Left colon (tissue), 2 donors: ENCODE measurements around the gene MAPKAPK3. TPM values are rescaled to one million over a fixed set of nuclear protein-coding genes. Genes with fewer than 3 reads are reported as not detected.

Experiments
- ATAC-seq: fragments of 200-7000 bp; cut with Tn5 transposase; one replicate; pipeline ENCODE4 v1.9.1; 2020; ENCODE audit warnings: mild to moderate bottlenecking, moderate library complexity
- DNase-seq, 2 donors: peaks; one replicate each; pipeline ENCODE4 v3.0.0-alpha.2; 2020
- intact Hi-C, 2 donors: fragments of 100-400 bp; cut with DNase I in 1 of 2; cut with micrococcal nuclease in 1 of 2; formaldehyde crosslinking; loops; one replicate each; pipeline versions ENCODE4 v1.11.2 to v1.14.0; 2022; cut with DNase I, micrococcal nuclease
- long read RNA-seq: library from polyadenylated mRNA; unstranded; transcript quantifications from one replicate; pipeline ENCODE4 v2.0.0, GENCODE V29; 2021
- total RNA-seq, 2 donors: library from RNA; stranded (reverse); fragmentation: NEBNext Ultra II Directional; extraction: Animal tissue kit (Norgen Biotek cat#: 25700); gene quantifications; one replicate each; pipeline ENCODE4 v1.2.1, GENCODE V29; 2021
- donor health status: DM: no; HTN: no; CAD: no.
- donor health status: DM: yes; HTN: yes; CAD: no.

MAPKAPK3 gene
- 10 to 100 TPM; 31.7 to 33.6 TPM for total RNA-seq
- long read RNA-seq, transcript MAPKAPK3-201 (11 exons, 2,500 nt) = major isoform, 25 of 73 reads
- long read RNA-seq, transcript MAPKAPK3-208 (11 exons, 2,563 nt) = minor isoform, 9 of 73 reads
- long read RNA-seq, partial matches to known transcripts = 29 of 73 reads
- long read RNA-seq, other reads (novel, unspliced or antisense) = 10 of 73 reads

DNA sequence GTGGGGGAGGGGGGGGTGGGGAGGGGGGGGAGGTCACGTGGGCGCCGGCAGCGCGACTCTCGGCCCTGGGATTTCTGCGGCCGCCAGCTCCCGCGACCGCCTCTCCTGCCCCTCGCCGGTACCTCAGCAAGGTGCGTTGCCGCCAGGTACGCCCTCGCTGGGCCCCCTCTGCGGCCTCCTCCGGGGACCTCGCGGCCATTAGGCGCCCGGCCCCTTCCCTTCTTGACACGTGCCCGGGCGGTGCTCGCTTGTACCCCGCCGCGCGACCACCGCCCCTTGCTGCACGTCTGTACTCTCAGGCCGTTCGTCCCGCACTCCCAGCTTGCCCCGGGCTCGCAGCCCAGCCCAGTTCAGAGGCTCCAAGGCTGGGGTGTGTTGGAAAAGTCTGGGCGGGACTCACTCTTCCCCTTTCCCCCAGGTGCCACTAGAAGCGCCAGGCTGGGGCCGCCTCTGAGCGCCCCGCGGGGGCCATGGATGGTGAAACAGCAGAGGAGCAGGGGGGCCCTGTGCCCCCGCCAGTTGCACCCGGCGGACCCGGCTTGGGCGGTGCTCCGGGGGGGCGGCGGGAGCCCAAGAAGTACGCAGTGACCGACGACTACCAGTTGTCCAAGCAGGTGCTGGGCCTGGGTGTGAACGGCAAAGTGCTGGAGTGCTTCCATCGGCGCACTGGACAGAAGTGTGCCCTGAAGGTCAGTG lies at the start of gene MAPKAPK3:
TSS of gene MAPKAPK3 (plus strand) at position 56 of the 696 bp plus-strand sequence. CDS start at position 471, 415 bp downstream.
- intact Hi-C loops = loop anchor here in 1 of 2 donors (5.0 kb wide), 1 partner anchor 770 kb away; the partner anchor contains the start of gene MANF

DNA sequence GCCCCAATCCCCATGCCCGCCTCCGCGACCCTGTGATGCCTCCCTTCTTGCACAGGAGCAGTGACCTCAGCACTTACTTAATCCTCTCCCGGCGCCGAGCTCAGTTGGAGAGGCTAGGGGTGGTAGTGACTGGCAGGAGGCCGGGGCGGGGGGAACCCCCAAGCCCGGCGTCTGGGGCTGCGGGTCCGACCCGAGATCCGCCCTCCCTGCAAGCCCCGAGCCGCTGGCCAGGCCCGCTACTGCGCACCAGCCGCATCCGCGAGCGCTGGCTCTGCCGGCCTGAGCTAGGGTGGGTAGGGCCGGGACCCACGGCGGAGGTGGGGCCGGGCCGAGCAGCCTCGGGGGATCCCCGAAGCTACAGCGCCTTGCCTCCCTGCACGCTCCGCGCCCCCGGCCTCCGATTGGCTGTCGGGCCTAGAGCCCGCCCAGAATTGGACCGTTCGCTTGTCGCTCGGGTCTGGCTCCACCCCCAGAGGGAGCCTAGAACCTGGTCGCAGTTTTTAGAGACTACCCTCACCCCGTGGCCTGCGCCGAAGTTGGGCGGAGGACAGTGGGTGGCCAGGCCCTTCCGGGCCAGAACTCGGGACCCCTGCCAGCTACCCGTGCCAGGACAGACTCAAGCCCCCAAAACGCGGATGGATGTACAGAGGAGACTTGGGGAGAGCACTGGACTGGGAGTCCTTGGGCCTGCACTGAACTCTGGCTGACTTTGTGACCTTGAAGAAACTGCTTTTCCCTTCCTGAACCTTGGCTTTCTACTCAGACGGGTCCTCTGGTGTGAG lies 49.4 kb upstream of the MAPKAPK3 start, which contains the start of gene C3orf18:
TSS of gene C3orf18 (minus strand) at position 362 of the 782 bp plus-strand sequence. CDS start 2,048 bp downstream, outside the sequence.
- ATAC-seq (peak; percentile 62), DNase-seq (peak; percentile 93 to 94)
- intact Hi-C loops = no loop called here

More for the DNA sequence above, at the start of gene MAPKAPK3:
- DNase-seq (peak; percentile 61 to 73), ATAC-seq (peak; percentile 63)

DNA sequence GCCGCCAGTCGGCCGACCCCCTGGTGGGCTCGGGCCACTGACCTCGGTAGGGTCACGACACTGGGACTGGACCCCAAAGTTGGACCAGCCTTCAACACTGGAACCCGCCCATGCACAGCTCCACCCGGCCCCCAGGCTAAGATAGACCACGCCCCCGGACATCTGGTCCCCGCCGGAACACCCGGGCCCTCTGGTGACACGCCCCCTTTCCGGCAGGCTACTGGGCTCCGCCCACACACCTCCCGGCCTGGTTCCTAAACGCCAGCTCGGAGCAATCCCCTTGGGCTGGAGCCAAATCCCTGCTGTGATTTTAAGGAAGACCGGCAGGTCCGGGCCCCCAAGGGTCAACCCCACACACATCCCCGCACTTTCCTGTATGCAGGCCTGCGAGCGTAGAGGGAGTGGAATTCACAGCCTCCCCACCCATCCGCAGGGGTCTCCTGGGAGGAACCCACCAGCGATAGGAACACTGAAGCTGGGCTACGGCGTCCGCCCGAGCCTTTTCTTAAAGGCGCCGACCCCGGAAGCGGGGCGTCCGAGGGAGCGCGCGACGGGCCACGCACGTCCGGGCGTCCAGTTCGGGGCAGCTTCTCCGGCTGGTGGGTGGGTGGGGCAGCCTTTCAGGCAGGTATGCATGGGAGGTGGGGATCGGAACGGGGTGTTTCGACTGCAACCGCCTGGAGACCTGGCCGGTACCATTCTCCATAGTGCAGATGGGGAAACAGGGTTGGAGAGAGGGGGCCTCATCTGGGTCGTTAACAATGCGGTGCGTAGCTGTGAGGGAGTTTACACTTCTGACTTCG lies 47.8 kb upstream of the MAPKAPK3 start, which contains the start of gene HEMK1:
TSS of gene HEMK1 (plus strand) at position 576 of the 803 bp plus-strand sequence. CDS start 1,583 bp downstream, outside the sequence.
- DNase-seq (peak; percentile 99), ATAC-seq (peak; percentile 84)
- intact Hi-C loops = no loop called here

DNA sequence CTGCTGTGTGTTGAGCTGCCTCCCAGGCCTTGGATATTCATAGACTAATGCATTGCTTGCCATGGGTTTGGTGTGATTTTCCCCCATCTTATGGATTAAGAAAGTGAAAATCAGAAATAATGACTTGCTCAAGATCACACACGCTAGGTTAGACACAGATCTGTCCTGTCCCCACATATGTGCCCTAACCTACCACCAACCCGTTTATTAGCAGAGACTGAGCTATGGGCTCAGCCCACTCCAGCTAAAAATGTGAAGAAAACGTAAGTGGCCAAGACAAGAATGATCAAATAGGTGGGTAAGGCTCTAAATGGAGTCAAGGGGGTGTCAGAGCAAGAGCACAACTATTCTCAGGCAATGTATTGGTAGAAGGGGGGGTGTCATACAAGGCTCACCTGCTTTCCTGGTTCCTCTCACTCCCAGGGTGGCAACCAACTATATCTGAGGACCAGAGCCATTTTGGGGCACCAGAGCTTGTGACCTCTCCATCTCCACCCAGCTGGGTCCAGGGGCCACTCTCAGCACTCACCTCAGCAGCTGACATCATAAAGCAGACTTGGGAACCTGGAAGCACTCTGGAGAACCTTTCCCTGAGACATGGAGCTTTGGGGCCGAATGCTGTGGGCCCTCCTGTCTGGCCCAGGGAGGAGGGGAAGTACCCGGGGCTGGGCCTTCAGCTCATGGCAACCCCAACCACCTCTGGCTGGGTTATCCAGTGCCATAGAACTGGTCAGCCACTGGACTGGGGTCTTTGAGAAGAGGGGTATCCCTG lies 46.3 kb upstream of the MAPKAPK3 start:
- no peak for ATAC-seq

DNA sequence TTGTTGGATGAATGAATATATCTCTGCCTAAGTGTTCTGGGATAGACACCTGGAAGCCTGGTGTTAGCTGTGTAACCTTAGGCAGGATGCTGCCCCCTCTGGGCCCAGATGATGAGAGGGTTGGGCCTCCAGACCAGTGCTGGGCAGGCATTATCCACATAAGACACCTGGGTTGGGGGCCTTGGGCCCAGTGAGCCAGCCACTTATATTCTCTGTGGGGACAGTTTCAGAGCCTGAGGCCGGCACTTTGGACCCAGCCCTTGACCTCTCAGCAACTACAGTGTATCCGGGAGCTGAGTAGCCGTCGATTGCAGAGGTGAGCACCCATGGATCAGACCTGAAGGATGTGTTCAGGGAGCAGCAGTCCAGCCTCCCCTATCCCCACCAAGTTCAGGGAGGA lies 45.5 kb upstream of the MAPKAPK3 start:
- intact Hi-C loops = loop anchor here in 1 of 2 donors (5.0 kb wide), 1 partner anchor 41 kb away; the partner anchor contains the start of gene CISH
- DNase-seq (no peak), ATAC-seq (no peak)

More for the DNA sequence above, 46.3 kb upstream of the MAPKAPK3 start:
- DNase-seq = no peak
- intact Hi-C loops = loop anchor here in 1 of 2 donors (5.0 kb wide), 1 partner anchor 42 kb away; the partner anchor contains the start of gene CISH

DNA sequence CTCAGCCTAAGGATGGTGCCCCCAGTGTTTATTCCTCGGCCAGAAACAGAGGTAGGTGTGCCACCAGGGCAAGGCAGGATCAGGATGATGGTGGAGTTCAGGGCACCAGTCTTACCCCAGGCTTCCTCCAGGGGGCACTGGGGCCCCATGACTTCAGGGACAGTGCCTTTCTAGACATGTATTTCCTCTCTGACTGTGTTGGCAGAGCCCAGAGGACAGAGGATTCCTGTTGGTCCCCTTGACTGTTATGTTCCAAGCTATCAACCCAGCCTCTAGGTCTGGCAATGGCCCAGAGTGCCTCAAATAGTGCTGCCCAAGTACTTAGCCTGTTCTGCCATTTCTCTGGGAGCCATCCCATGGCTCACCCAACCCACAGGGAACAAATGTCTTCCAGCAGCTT lies 44.8 kb upstream of the MAPKAPK3 start:
- peak; percentile 40 for ATAC-seq
- intact Hi-C loops = loop anchor here (2.0 to 5.0 kb wide), 2 partner anchors 40 to 43 kb away; partner anchors contain the start of gene CISH (in 1 of the 2)
- peak; percentile 66 to 79 for DNase-seq

DNA sequence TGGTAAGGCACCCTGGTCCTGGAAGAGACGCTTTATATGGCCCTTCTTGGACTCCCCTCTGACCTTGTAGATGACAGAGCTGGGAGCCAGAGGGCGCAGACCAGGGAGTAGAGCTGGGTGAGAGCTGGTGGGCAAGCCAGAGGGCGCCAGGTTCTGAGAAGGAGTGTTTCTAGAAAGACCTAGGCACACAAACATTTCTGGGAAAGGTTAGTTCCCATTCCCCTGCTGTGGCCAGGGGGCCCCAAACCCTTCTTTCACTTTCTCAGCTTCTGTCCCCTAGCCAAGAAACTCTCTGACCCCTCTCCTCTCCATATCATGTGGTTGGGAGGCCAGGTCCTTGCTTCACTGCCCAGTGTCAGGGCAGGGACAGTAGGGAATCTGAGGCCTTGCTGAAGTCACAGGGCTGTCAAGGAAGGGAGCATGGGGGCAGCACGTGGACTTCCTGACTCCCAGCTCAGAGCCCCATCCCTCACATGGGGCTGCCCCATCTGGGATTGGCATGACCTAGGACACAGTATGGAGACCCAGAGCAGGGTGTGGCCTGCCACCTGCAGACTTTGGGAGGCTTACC lies 44.1 kb upstream of the MAPKAPK3 start:
- DNase-seq = no peak
- ATAC-seq = no peak
- intact Hi-C loops = loop anchor here (2.0 to 5.0 kb wide), 2 partner anchors 39 to 42 kb away; partner anchors contain the start of gene CISH (in 1 of the 2)

DNA sequence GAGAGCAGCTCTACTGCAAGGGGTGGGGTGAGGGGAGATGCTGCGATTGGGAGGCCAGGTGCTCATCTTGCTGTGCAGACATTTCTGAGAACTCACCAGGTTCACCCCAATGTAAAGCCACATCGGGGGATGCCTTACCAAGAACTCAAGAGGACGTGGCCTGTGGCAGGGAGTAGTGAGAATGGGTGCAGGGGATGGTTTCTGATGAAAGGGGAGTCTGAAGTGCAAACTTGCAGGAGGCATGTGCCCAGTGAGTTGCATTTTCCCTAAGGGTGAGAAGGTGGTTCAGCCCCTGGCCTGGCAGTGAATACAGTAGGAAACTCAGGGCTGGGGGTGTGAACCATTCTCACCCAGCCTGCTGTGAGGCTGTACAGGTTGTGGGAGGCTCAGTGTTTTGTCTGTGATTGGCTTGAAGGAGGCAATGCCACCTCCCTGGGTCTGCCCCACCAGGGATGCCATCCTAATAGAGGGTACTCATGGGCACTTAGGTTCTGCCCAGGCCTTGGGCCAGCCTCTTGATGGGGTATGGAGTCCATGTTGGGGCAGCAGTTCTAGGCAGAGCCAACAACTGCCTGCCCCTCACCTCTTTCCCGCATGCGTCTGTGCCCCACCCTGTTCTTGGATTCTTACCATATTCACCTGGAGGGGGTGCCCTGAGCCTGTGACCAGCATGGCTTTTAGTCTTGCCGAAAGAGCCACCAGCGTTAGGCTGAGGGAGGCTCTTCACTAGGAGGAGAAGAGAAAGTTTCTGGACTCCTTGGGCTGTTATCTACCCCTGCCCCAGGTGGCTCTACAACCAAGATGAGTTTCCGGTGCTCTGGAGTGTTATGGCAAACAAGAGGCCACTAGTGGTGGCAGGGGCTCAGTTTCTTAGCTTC lies 43.1 kb upstream of the MAPKAPK3 start:
- intact Hi-C loops = loop anchor here (2.0 to 5.0 kb wide), 2 partner anchors 38 to 41 kb away; partner anchors contain the start of gene CISH (in 1 of the 2)
- DNase-seq = no peak
- ATAC-seq = no peak

DNA sequence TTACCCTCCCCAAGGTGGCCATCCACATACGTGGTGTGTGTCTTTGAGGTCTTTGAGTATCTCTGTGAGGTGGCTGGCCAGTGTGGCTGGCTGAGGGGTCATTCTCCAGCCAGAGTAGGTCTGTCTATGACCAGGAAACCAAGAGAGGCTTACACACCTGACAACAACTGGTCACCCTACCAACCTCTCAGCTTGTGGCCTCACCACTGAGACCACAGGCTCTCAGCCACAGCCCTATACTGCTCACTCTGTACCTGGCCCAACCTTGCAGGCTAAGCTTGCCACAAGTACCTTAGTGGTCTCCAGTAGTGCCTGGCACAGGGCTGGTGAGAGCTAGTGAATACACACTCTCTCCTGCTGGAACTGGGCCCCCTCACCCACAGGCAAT lies 42.5 kb upstream of the MAPKAPK3 start:
- intact Hi-C loops = loop anchor here in 1 of 2 donors (5.0 kb wide), 1 partner anchor 38 kb away; the partner anchor contains the start of gene CISH
- ATAC-seq (no peak), DNase-seq (no peak)

DNA sequence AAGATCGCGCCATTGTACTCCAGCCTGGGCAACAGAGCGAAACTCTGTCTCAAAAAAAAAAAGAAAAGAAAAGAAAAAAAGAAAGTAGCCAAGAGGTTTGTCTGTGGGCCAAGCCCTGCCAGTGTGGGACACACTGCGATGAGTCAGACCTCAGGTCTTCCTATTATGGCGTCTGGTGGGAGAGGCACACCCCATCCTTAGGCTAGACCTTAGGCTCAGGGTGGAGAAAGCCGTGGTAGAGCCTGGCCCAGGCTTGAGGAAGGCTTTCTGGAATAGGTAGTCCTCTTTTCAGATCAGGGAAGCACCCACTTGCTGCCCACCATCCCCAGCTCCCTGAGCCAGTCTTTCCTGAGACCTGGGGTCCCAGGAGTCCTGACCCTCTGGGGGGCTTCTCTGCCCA lies 41.6 kb upstream of the MAPKAPK3 start:
- intact Hi-C loops = no loop called here
- ATAC-seq (no peak), DNase-seq (no peak)

DNA sequence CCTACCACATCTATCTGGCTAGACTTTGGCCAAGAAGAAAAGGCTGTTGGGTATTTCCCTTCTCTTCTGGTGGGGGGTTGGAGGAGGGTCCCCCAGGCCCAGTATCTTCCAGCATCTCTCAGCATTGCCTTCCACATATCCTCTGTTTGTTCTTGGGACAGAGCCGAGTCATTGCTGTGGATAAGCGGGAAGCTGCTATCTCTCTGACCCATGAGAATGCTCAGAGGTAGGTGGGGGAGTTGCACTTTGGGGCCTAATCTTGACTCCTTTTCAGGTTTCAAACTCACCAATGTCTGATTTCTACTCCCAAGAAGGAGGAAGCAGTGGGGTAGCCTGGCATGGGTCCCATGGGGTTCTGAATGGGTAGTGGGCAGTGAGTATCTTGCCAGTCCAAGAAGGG lies 39.6 kb upstream of the MAPKAPK3 start:
- intact Hi-C loops = no loop called here
- DNase-seq (no peak), ATAC-seq (no peak)

DNA sequence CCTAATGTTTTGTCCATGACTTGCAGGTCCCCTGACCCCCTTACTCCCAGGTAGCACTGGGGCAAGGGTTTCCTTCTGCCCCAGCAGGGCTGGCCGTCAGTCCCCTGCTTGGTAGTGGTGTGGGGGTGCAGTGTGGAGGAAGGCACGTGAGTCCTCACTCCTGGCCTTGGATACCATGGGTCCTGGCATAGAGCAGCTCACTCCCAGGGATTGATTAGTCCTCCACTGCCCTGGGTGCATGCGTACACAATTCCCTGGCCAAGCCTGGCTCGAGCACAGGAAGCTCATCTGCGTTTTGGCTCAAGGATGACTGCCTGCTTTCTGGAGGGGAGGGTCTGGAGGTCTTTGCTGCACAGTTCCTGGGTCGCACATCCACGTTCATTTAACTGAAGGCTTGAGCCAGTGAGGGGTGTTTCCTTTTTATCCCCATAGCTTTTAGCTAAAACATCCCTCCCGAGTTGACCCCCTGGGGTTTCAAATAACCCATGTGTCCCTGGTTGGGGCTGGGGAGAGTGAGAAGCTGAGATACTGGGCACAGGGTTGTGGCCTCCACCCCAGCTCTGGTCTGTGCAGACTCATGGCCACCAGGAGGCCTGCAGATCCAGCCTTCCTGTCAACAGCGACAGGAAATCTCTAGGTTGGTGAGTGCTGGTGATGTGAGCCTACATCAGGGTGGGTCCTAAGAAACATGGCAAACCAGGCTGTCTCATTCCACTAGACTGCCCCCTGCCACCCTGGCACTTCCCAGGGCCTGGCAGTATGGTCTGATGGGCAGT lies 36.1 kb upstream of the MAPKAPK3 start:
- intact Hi-C loops = no loop called here
- DNase-seq = no peak
- no peak for ATAC-seq

DNA sequence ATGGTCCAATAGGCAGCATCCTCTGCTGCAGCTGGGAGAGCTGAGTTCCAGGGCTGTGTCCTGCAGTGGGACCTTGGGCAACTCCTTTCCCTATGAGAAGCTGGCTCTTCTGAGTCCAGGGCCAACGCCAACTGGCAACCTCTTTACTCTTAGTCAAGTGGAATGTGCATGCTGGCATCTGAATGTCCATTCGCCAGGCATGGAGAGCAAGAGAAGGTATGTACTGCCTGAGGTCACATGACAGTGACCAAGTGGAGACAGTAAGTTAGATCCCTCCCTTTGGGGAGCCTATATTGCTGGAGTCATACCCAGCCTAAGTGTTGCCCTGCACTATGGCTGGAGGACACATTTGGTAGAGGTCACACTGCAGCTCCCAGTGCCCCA lies 35.5 kb upstream of the MAPKAPK3 start:
- DNase-seq (no peak), ATAC-seq (no peak)
- intact Hi-C loops = no loop called here

DNA sequence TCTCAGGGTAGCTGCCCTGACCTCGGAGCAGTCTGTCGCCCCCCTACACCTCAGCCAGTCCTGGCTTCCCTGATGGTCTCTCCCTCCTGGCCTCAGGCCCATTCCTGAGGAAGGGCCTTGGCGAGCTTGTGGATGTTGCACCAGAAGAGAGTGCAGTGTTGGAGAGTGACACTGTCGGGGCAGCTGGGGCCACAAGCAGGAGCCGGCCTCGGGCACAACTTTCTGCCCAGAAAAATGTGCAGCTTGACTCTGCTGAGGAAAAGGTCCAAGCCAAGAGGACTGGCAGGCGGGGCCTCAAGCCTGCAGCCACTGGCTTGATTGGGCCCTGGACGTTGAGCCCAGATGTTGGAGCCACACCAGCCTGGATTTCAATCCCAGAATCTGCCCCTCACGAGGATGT lies 34.9 kb upstream of the MAPKAPK3 start:
- intact Hi-C loops = no loop called here
- ATAC-seq (no peak), DNase-seq (no peak)

DNA sequence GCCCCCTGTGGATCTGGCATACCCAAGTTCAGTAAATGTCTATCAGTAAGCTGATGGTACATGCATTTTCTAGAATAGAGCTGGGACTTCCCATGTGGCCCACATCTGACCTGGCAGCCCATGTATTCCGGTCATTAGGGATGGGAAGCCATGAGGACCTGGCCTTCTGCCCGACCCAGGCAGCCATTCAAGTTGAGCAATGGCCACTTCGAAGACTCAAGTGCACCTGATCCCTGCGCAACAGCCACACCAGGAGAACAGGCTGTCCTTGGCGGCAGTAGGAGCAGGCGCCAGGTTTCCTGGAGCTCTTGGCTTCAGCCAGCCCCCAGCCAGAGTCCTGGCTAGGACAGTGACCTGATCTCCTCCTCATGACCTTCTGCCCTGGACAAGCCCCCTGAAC lies 33.1 kb upstream of the MAPKAPK3 start:
- no peak for ATAC-seq
- no peak for DNase-seq
- intact Hi-C loops = no loop called here
